SK-N-SH (cell line): ENCODE results near the gene BARHL2. TPM values are rescaled to one million over a fixed set of nuclear protein-coding genes. Genes with fewer than 3 reads are reported as not detected.

Source experiments
- CTCF ChIA-PET: fragments of 300-600, 350-600 bp; formaldehyde crosslinking; extraction: SDS; loops from one replicate; lab custom pipeline; 2021; lab: Yijun Ruan, JAX
- POLR2A ChIA-PET: fragments of 350-600 bp; sonication (Branson Sonifier 250); formaldehyde crosslinking; extraction: SDS; loops from one replicate; lab custom pipeline; 2020; ENCODE audit warnings: antibody characterized with exemption, inconsistent platforms; lab: Yijun Ruan, JAX
- DNase-seq: peaks from one replicate; pipeline ENCODE4 v3.0.0; 2012
- H2AFZ ChIP-seq: fragments of 200-600 bp; sonication (generic); 2 replicates; pipeline ENCODE4 v1.8.1; 2016; ENCODE audit warnings: antibody characterized with exemption, mild to moderate bottlenecking, low read depth
- H3F3A ChIP-seq: fragments of 200-600 bp; sonication (generic); replicated peaks from 2 replicates; pipeline ENCODE3; 2016; ENCODE audit warnings: antibody characterized with exemption, mild to moderate bottlenecking; ENCODE audit not compliant: insufficient read depth
- H3K27ac ChIP-seq, 2 experiments: fragments of 200-500 bp in 1 of 2; fragments of 200-600 bp in 1 of 2; sonication (Bioruptor generic) in 1 of 2; sonication (generic), shearing (Covaris generic) in 1 of 2; 2 replicates each; pipeline versions ENCODE4 v1.5.1 to v1.6.1; 2014 to 2016; ENCODE audit warnings: low read depth in 2 of 2, inconsistent platforms in 1 of 2, low read length in 1 of 2, mild to moderate bottlenecking in 1 of 2, mixed read lengths in 1 of 2
- H3K27me3 ChIP-seq: fragments of 200-600 bp; sonication (generic), shearing (Covaris generic); 2 replicates; pipeline ENCODE4 v1.6.1; 2016; ENCODE audit warnings: mixed run types; ENCODE audit not compliant: insufficient read depth
- H3K36me3 ChIP-seq, 2 experiments: fragments of 200-500 bp in 1 of 2; fragments of 200-600 bp in 1 of 2; sonication (Bioruptor generic) in 1 of 2; sonication (generic) in 1 of 2; replicated peaks in 1 of 2; 2 replicates each; pipeline versions ENCODE3 to v1.5.1; 2014 to 2016; ENCODE audit warnings: low read length in 1 of 2, mild to moderate bottlenecking in 1 of 2; ENCODE audit not compliant: insufficient read depth in 2 of 2, control insufficient read depth in 1 of 2
- H3K4me1 ChIP-seq, 2 experiments: fragments of 200-500 bp in 1 of 2; fragments of 200-600 bp in 1 of 2; sonication (Bioruptor generic) in 1 of 2; sonication (generic), shearing (Covaris generic) in 1 of 2; 2 replicates each; pipeline versions ENCODE4 v1.5.1 to v1.6.1; 2014 to 2016; ENCODE audit warnings: low read depth in 1 of 2, low read length in 1 of 2, mixed run types in 1 of 2; ENCODE audit not compliant: insufficient read depth in 2 of 2, control insufficient read depth in 1 of 2
- H3K4me2 ChIP-seq: fragments of 200-600 bp; sonication (generic), shearing (Covaris generic); 2 replicates; pipeline ENCODE4 v1.6.1; 2017; ENCODE audit warnings: mixed run types
- H3K4me3 ChIP-seq, 2 experiments: fragments of 200-500 bp in 1 of 2; fragments of 200-600 bp in 1 of 2; sonication (Bioruptor generic) in 1 of 2; sonication (generic), shearing (Covaris generic) in 1 of 2; 2 replicates each; pipeline versions ENCODE4 v1.5.1 to v1.8.1; 2014 to 2016; ENCODE audit warnings: low read depth in 2 of 2, inconsistent platforms in 1 of 2, low read length in 1 of 2, mild to moderate bottlenecking in 1 of 2, mixed read lengths in 1 of 2, moderate library complexity in 1 of 2
- H3K79me2 ChIP-seq: fragments of 200-600 bp; sonication (generic); 2 replicates; pipeline ENCODE4 v1.8.1; 2017; ENCODE audit warnings: mild to moderate bottlenecking; ENCODE audit not compliant: insufficient read depth
- H3K9ac ChIP-seq: fragments of 200-600 bp; sonication (generic); 2 replicates; pipeline ENCODE4 v1.6.1; 2017; ENCODE audit warnings: mixed run types
- H3K9me2 ChIP-seq: fragments of 200-600 bp; sonication (generic); 2 replicates; pipeline ENCODE4 v1.6.1; 2017; ENCODE audit warnings: mixed run types
- H3K9me3 ChIP-seq: fragments of 200-600 bp; sonication (generic); 2 replicates; pipeline ENCODE4 v1.6.1; 2017; ENCODE audit warnings: mixed run types, mild to moderate bottlenecking, moderate library complexity
- H4K20me1 ChIP-seq: fragments of 200-600 bp; sonication (generic); 2 replicates; pipeline ENCODE4 v1.6.1; 2017; ENCODE audit warnings: mild to moderate bottlenecking, mixed run types; ENCODE audit not compliant: insufficient read depth
- CHD2 ChIP-seq: fragments of 150-350 bp; IDR thresholded peaks from 2 replicates; pipeline ENCODE4 v1.6.1; 2018; ENCODE audit warnings: low read length; ENCODE audit not compliant: partially characterized antibody
- EZH2phosphoT487 ChIP-seq: fragments of 200-600 bp; sonication (generic); IDR thresholded peaks from 2 replicates; pipeline ENCODE4 v1.6.1; 2017; ENCODE audit warnings: low read depth, mixed run types, mild to moderate bottlenecking, antibody characterized with exemption, moderate library complexity, borderline replicate concordance
- GABPA ChIP-seq: IDR thresholded peaks from 2 replicates; pipeline ENCODE4 v1.4.0; 2012; ENCODE audit warnings: low read depth, mild to moderate bottlenecking
- RXRA ChIP-seq: IDR thresholded peaks from 2 replicates; pipeline ENCODE4 v1.4.0; 2012; ENCODE audit warnings: low read depth, mild to moderate bottlenecking, borderline replicate concordance
- TCF12 ChIP-seq: IDR thresholded peaks from 2 replicates; pipeline ENCODE4 v1.4.0; 2012
- YY1 ChIP-seq: IDR thresholded peaks from 2 replicates; pipeline ENCODE4 v1.4.0; 2012; ENCODE audit warnings: low read depth, mild to moderate bottlenecking
- WGBS: methylation state at CpG from one replicate; pipeline ENCODE4 v1.1.6; 2017; ENCODE audit warnings: low lambda C conversion rate; 5-methylcytosine and 5-hydroxymethylcytosine counted together
- polyA plus RNA-seq, 3 experiments: library from polyadenylated mRNA; depleted of rRNA; stranded (reverse); fragments of >200 nt; gene quantifications; 2 replicates each; pipeline ENCODE4 v1.2.3, GENCODE V29; 2012
- TF ChIP-seq, protein P1 (sequence below): fragments of 150-350 bp; IDR thresholded peaks from 2 replicates; pipeline ENCODE4 v1.6.1; 2017; ENCODE audit warnings: antibody characterized with exemption, low read length, low read depth, borderline replicate concordance
- TF ChIP-seq, protein P2 (sequence below): IDR thresholded peaks from 2 replicates; pipeline ENCODE4 v1.4.0; 2012; ENCODE audit warnings: low read depth
- TF ChIP-seq, protein P3 (sequence below): IDR thresholded peaks from 2 replicates; pipeline ENCODE4 v1.6.1; 2012; ENCODE audit warnings: mild to moderate bottlenecking, low read depth, low read length, moderate library complexity
- TF ChIP-seq, protein P4 (sequence below): IDR thresholded peaks from 2 replicates; pipeline ENCODE4 v1.4.0; 2012; ENCODE audit warnings: low read depth, borderline replicate concordance

Gene BARHL2
- polyA plus RNA-seq, 1 of the 3 experiments (the other 2 are of a cell fraction): not detected

DNA sequence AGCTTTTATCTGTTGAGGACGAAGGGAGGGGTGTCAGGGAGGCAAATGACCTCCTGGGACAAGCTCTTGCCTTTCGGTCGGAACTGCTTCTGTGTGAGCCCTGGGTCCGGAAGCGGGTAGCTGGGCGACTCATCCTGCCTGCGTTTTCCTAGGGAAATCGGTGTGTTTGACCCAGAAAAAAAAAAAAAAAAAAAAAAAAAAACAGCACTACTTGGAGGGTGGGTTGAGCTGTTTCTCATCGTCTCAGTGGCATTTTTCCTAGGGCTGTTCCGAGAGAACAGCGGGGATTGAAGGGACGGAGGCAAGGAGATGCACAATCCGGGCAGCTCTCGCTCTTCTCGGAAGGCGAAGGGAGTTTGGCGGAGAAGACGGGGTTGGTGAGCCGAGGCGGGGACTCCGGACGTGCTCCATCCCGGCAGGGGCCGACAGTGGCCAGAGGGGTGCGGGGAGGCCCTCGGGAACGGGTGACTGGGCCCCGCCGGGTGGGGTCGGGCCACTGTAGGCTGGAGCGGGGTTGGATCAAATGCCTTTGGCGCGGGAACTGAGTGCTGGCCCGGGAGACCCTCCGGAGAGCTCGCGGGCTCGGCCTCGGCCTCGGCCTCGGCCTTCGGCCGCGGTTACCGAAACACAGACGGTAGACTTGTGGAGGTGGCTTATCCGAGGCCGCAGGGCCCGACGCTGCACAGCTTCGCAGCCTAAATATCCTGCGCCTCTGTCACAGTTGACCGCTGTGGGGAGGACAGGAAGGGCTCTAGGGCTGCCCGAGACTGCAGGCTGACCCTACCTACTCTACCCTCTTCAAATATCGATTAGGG is 2.4 kb upstream of the BARHL2 start:
- Histone ChIP-seq H3K4me2 (0 out of 2 replicates have a peak overlapping the region, but pooled peaks have one; percentile 70), H3K4me3 (0 out of 4 replicates have a peak overlapping the region, but pooled peaks of 1 of the 2 experiments have one; percentile 13), H4K20me1 (no peaks in the 10 kb centered on the region), H2AFZ (no peak overlapping the region), H3K27ac (no peak overlapping the region), H3K9ac (no peak overlapping the region), H3K9me2 (no peaks in the 10 kb centered on the region), H3K4me1 (peaks cover 0 to 3% of the 10 kb centered on the region in 2 experiments; a peak in 2 of 4 replicates), H3K36me3 (no peaks in the 10 kb centered on the region), H3K79me2 (no peaks in the 10 kb centered on the region), H3K9me3 (no peaks in the 10 kb centered on the region), H3K27me3 (peaks cover 89% of the 10 kb centered on the region), H3F3A (peaks cover 5% of the 10 kb centered on the region)
- POLR2A ChIA-PET: no interaction called here
- 15% methylated on average over 22 of the region's 55 CpGs for WGBS
- DNase-seq: no peak
- CTCF ChIA-PET: interaction anchor here (0.6 to 4.9 kb wide), 9 partner anchors 9 to 447 kb away, joined by 3 to 51 read pairs (median 13); no protein-coding TSS in a partner anchor
- TF ChIP-seq CHD2: no peak
- TF ChIP-seq, protein P1, sequence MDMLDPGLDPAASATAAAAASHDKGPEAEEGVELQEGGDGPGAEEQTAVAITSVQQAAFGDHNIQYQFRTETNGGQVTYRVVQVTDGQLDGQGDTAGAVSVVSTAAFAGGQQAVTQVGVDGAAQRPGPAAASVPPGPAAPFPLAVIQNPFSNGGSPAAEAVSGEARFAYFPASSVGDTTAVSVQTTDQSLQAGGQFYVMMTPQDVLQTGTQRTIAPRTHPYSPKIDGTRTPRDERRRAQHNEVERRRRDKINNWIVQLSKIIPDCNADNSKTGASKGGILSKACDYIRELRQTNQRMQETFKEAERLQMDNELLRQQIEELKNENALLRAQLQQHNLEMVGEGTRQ: no peak
- TF ChIP-seq, protein P2, sequence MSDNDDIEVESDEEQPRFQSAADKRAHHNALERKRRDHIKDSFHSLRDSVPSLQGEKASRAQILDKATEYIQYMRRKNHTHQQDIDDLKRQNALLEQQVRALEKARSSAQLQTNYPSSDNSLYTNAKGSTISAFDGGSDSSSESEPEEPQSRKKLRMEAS: no peak
- no peak for TF ChIP-seq EZH2phosphoT487
- no peak for TF ChIP-seq GABPA
- TF ChIP-seq, protein P3, sequence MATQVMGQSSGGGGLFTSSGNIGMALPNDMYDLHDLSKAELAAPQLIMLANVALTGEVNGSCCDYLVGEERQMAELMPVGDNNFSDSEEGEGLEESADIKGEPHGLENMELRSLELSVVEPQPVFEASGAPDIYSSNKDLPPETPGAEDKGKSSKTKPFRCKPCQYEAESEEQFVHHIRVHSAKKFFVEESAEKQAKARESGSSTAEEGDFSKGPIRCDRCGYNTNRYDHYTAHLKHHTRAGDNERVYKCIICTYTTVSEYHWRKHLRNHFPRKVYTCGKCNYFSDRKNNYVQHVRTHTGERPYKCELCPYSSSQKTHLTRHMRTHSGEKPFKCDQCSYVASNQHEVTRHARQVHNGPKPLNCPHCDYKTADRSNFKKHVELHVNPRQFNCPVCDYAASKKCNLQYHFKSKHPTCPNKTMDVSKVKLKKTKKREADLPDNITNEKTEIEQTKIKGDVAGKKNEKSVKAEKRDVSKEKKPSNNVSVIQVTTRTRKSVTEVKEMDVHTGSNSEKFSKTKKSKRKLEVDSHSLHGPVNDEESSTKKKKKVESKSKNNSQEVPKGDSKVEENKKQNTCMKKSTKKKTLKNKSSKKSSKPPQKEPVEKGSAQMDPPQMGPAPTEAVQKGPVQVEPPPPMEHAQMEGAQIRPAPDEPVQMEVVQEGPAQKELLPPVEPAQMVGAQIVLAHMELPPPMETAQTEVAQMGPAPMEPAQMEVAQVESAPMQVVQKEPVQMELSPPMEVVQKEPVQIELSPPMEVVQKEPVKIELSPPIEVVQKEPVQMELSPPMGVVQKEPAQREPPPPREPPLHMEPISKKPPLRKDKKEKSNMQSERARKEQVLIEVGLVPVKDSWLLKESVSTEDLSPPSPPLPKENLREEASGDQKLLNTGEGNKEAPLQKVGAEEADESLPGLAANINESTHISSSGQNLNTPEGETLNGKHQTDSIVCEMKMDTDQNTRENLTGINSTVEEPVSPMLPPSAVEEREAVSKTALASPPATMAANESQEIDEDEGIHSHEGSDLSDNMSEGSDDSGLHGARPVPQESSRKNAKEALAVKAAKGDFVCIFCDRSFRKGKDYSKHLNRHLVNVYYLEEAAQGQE: no peak
- no peak for TF ChIP-seq YY1
- no peak for TF ChIP-seq RXRA
- TF ChIP-seq TCF12: no peak
- TF ChIP-seq, protein P4, sequence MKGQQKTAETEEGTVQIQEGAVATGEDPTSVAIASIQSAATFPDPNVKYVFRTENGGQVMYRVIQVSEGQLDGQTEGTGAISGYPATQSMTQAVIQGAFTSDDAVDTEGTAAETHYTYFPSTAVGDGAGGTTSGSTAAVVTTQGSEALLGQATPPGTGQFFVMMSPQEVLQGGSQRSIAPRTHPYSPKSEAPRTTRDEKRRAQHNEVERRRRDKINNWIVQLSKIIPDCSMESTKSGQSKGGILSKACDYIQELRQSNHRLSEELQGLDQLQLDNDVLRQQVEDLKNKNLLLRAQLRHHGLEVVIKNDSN: no peak
